ENCODE data around the gene ZGPAT. TPM values are rescaled to one million over a fixed set of nuclear protein-coding genes. Genes with fewer than 3 reads are reported as not detected.

ZGPAT gene
- total RNA-seq, 2 donors from 2014 or later: 32.6 to 41.1 TPM

GRCh38 chr20:63749597-63750508 is 42.0 kb downstream of the ZGPAT start:
- TF ChIP-seq CTCF (IDR thresholded peaks at IDR 0.05): no peak
- Histone ChIP-seq H3K4me3 (no peak overlapping the region), H3K27me3 (replicated peaks; ENCODE audit: insufficient read depth) (no peaks in the 10 kb centered on the region), H3K9me3 (no peaks in the 10 kb centered on the region), H3K27ac (no peak overlapping the region), H3K4me1 (ENCODE audit: control insufficient read depth in 1 of 2, low read depth in 2 of 2) (peaks cover 0 to 6% of the 10 kb centered on the region in 2 donors), H3K36me3 (no peaks in the 10 kb centered on the region)
- DNase-seq (ENCODE audit: low spot score) (no peak), ATAC-seq (ENCODE audit: insufficient number of reproducible peaks, low FRiP score, low read depth) (no peak)

GRCh38 chr20:63750807-63751470 is 43.1 kb downstream of the ZGPAT start:
- Histone ChIP-seq H3K4me3 (no peak overlapping the region), H3K27ac (no peak overlapping the region), H3K4me1 (ENCODE audit: control insufficient read depth in 1 of 2, low read depth in 2 of 2) (no peaks in the 10 kb centered on the region), H3K9me3 (no peaks in the 10 kb centered on the region), H3K27me3 (replicated peaks; ENCODE audit: insufficient read depth) (no peaks in the 10 kb centered on the region), H3K36me3 (no peaks in the 10 kb centered on the region)
- DNase-seq (ENCODE audit: low spot score) (no peak), ATAC-seq (ENCODE audit: insufficient number of reproducible peaks, low FRiP score, low read depth) (no peak)
- no peak for TF ChIP-seq CTCF (IDR thresholded peaks at IDR 0.05)

- H3K36me3 ChIP-seq: no peaks in the 10 kb centered on the region
- no peaks in the 10 kb centered on the region for H3K27me3 ChIP-seq (replicated peaks; ENCODE audit: insufficient read depth)
- no peak for DNase-seq (ENCODE audit: low spot score)
- no peaks in the 10 kb centered on the region for H3K9me3 ChIP-seq
- H3K4me1 ChIP-seq (ENCODE audit: control insufficient read depth in 1 of 2, low read depth in 2 of 2): no peaks in the 10 kb centered on the region
- no peak for ATAC-seq (ENCODE audit: insufficient number of reproducible peaks, low FRiP score, low read depth)
- no peak for TF ChIP-seq CTCF (IDR thresholded peaks at IDR 0.05)
- H3K27ac ChIP-seq: no peak overlapping the region
- no peak overlapping the region for H3K4me3 ChIP-seq
Observed at GRCh38 chr20:63751471-63752271, 43.8 kb downstream of the ZGPAT start.

DNA sequence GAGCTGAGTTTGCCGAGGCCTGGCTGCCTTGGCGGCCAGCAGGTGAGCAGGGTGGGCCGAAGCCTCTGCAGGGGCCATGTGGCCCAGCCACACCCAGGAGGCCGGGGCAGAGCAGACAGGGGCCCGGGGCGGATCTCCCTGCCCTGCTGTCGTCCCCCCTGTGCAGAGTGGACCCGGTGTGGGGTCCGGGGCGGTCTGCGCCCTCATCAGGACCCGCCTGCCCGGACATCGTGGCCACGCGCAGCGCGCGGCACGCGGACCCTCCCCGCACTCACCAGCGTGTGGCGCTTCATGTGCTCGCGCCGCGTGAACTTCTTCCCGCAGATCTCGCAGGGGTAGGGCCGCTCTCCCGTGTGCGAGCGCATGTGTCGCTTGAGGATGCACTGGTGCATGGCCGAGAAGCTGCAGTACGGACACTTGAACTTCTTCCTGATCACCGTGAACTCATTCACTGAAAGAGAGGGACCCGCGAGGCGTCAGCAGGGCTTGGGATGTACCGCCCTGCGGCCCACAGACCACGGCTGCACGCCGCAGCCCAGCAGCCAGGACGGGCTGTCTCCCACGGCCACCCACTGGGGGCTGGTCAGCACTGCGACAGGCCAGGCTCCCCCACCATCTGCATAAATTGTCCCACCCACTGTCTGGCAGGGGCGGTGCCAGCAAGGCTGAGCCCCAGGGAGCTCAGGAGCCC is 44.7 kb downstream of the ZGPAT start:
- Histone ChIP-seq H3K4me3 (no peak overlapping the region), H3K27ac (no peak overlapping the region), H3K9me3 (no peaks in the 10 kb centered on the region), H3K27me3 (replicated peaks; ENCODE audit: insufficient read depth) (no peaks in the 10 kb centered on the region), H3K4me1 (ENCODE audit: control insufficient read depth in 1 of 2, low read depth in 2 of 2) (no peaks in the 10 kb centered on the region), H3K36me3 (no peaks in the 10 kb centered on the region)
- TF ChIP-seq CTCF (IDR thresholded peaks at IDR 0.05): no peak
- ATAC-seq (ENCODE audit: insufficient number of reproducible peaks, low FRiP score, low read depth) (no peak), DNase-seq (ENCODE audit: low spot score) (no peak)
